Lung (tissue), 12 donors: ENCODE measurements around the gene UGT2B17. TPM values are rescaled to one million over a fixed set of nuclear protein-coding genes. Genes with fewer than 3 reads are reported as not detected.

ENCODE experiments used
- ATAC-seq: fragments of 200-7000 bp; cut with Tn5 transposase; one replicate; pipeline ENCODE4 v1.9.1; 2020; ENCODE audit warnings: moderate number of reproducible peaks; ENCODE audit not compliant: insufficient read depth, low FRiP score
- DNase-seq, 3 donors: peaks; one replicate each; pipeline ENCODE4 v3.0.0-alpha.2; 2013 to 2017
- H3K27ac ChIP-seq, 2 donors: one replicate each; pipeline ENCODE4 v1.5.1; 2013; ENCODE audit warnings: mild to moderate bottlenecking in 2 of 2, moderate library complexity in 2 of 2, control low read depth in 1 of 2, inconsistent platforms in 1 of 2, low read depth in 1 of 2, low read length in 1 of 2
- H3K27me3 ChIP-seq, 3 donors: one replicate each; pipeline ENCODE4 v1.5.1; 2013; ENCODE audit warnings: low read length in 2 of 3; ENCODE audit not compliant: control insufficient read depth in 3 of 3, insufficient read depth in 3 of 3
- H3K36me3 ChIP-seq, 4 donors: one replicate each; pipeline ENCODE4 v1.5.1; 2013; ENCODE audit warnings: low read length in 4 of 4, mild to moderate bottlenecking in 1 of 4, moderate library complexity in 1 of 4; ENCODE audit not compliant: control insufficient read depth in 4 of 4, insufficient read depth in 4 of 4
- H3K4me1 ChIP-seq, 5 donors: one replicate each; pipeline ENCODE4 v1.5.1; 2013; ENCODE audit warnings: low read length in 5 of 5, mild to moderate bottlenecking in 2 of 5, moderate library complexity in 1 of 5; ENCODE audit not compliant: control insufficient read depth in 5 of 5, insufficient read depth in 5 of 5
- H3K4me3 ChIP-seq: one replicate; pipeline ENCODE4 v1.5.1; 2013; ENCODE audit warnings: mild to moderate bottlenecking, control low read depth, moderate library complexity
- H3K9ac ChIP-seq, 2 donors: one replicate each; pipeline ENCODE4 v1.5.1; 2013; ENCODE audit warnings: low read length in 2 of 2, control low read depth in 1 of 2; ENCODE audit not compliant: insufficient read depth in 1 of 2
- H3K9me3 ChIP-seq, 4 donors: one replicate each; pipeline ENCODE4 v1.5.1; 2013; ENCODE audit warnings: low read length in 3 of 4, mild to moderate bottlenecking in 1 of 4, moderate library complexity in 1 of 4; ENCODE audit not compliant: control insufficient read depth in 4 of 4, insufficient read depth in 3 of 4
- WGBS, 2 donors: extraction: QIAGEN DNeasy Blood & Tissue Kit; methylation state at CpG; one replicate each; pipeline ENCODE4 v1.1.7; 2013; 5-methylcytosine and 5-hydroxymethylcytosine counted together
- polyA plus RNA-seq, 2 donors: library from polyadenylated mRNA; stranded (reverse); fragments of 200-250 nt; gene quantifications; one replicate each; pipeline ENCODE4 v1.2.1, GENCODE V29; 2013
- total RNA-seq, 2 donors: library from RNA; depleted of rRNA in 1 of 2; stranded (reverse); fragments of >200 nt in 1 of 2; gene quantifications; one replicate each; pipeline ENCODE4 v1.2.1, GENCODE V29; 2014 to 2021
- TF ChIP-seq, protein P1 (sequence below): IDR thresholded peaks from 2 replicates; pipeline ENCODE4 v1.5.1; 2012; ENCODE audit warnings: mild to moderate bottlenecking; ENCODE audit errors: control extremely low read depth, extremely low read depth
- donor health status: control.
- donor health status: control.
- donor health status: Bipolar disorder and iron deficiency.
- donor health status: healthy.
- donor health status: DM: yes; HTN: yes; CAD: no.

UGT2B17 gene
- total and polyA plus RNA-seq, 4 donors: 0.08 to 0.46 (median 0.33) TPM; not detected in 1

DNA sequence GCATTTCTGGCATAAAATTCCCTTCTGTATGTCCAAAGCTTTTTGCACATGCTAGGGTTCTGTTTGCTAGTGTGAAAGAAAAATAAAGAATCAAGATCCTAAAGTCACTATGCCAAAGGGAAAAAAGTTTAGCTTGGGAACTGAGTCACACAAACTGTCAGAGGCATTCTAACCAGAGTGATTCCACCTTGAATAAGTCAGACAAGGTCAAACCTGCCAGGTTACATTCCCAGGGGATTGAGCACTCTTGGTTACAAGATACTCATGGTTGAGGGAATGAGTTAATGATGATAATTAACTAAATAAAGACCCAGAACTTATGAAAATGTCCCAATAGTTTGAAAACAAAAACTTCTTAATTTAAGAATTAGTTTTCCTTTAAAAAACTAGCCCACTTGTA, 13.7 kb upstream of the UGT2B17 start:
- Histone ChIP-seq H3K27ac (no peak overlapping the region), H3K27me3 (no peaks in the 10 kb centered on the region), H3K9me3 (no peaks in the 10 kb centered on the region), H3K36me3 (no peaks in the 10 kb centered on the region), H3K4me1 (no peaks in the 10 kb centered on the region), H3K4me3 (no peak overlapping the region), H3K9ac (no peak overlapping the region)
- TF ChIP-seq, protein P1, sequence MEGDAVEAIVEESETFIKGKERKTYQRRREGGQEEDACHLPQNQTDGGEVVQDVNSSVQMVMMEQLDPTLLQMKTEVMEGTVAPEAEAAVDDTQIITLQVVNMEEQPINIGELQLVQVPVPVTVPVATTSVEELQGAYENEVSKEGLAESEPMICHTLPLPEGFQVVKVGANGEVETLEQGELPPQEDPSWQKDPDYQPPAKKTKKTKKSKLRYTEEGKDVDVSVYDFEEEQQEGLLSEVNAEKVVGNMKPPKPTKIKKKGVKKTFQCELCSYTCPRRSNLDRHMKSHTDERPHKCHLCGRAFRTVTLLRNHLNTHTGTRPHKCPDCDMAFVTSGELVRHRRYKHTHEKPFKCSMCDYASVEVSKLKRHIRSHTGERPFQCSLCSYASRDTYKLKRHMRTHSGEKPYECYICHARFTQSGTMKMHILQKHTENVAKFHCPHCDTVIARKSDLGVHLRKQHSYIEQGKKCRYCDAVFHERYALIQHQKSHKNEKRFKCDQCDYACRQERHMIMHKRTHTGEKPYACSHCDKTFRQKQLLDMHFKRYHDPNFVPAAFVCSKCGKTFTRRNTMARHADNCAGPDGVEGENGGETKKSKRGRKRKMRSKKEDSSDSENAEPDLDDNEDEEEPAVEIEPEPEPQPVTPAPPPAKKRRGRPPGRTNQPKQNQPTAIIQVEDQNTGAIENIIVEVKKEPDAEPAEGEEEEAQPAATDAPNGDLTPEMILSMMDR: no peak
- DNase-seq (no peak), ATAC-seq (no peak)

- ATAC-seq: no peak
- Histone ChIP-seq H3K9me3 (no peaks in the 10 kb centered on the region), H3K4me3 (no peak overlapping the region), H3K9ac (no peak overlapping the region), H3K27ac (no peak overlapping the region), H3K4me1 (no peaks in the 10 kb centered on the region), H3K36me3 (no peaks in the 10 kb centered on the region), H3K27me3 (no peaks in the 10 kb centered on the region)
- 81 to 88% methylated on average over 3 to 4 of the region's 4 CpGs for WGBS, 2 donors
- TF ChIP-seq, protein P1: no peak
- DNase-seq: no peak
These were observed 6.2 kb upstream of the UGT2B17 start for GRCh38 chr4:68582339-68582717.

DNA sequence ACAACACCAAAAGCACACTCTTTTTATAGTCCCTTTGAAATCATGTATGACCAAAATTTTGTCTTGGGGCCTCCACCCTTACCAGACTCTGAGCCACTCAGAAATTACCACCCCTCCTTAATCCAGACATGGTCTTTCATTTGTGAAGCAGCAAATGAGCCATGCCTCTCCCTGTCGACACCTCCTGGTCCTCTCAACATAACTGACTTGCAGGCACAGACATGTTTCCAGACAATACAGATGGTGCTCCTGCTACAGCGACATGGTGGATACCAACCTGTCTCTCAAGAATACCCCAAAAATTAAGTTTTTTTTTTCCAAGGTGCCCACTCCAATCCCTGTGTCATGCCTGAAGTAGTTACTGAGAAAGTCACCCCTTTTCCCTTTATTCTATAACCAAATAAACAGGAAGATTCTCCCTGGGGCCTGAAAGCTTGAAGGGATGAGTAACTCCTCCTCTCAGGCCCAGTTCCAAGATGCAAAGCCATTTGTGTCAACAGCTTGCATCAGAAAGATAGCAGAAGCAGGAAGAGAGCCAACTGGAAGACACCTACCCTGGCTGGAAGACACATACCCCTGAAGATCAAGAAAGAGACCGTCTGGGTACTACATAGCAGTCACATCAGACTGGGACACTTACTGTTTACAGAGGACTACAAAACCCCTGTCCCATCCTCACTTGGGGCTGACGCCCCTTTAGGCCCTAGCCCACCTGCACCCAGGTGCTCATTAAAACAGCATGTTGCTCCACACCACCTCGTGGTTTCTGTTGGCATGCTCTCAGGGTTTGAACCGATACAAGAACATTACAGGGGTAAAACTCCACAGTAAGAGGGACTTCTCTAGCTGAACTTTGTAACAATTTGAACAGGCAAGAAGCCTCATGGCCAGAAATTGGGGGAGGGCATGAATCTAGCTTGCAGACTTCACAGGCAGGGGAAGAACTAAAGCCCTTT, 5.5 kb upstream of the UGT2B17 start:
- Histone ChIP-seq H3K27me3 (no peaks in the 10 kb centered on the region), H3K9ac (no peak overlapping the region), H3K4me1 (no peaks in the 10 kb centered on the region), H3K4me3 (no peak overlapping the region), H3K27ac (no peak overlapping the region), H3K36me3 (no peaks in the 10 kb centered on the region), H3K9me3 (no peaks in the 10 kb centered on the region)
- 86% methylated on average over 6 of the region's 6 CpGs for WGBS, 2 donors
- DNase-seq (no peak), ATAC-seq (no peak)
- TF ChIP-seq, protein P1: no peak
